IMR-90 (cell line): ENCODE results near the gene TIAM2. TPM values are rescaled to one million over a fixed set of nuclear protein-coding genes. Genes with fewer than 3 reads are reported as not detected.

Source experiments
- ATAC-seq: fragments of 200-7000 bp; cut with Tn5 transposase; 2 replicates; pipeline ENCODE4 v1.9.1; 2020; ENCODE audit warnings: low read depth, mild to moderate bottlenecking, moderate library complexity
- BruUV-seq: library from RNA; stranded (reverse); fragments of 400-500 nt; replicated peaks from 2 replicates; lab custom pipeline; 2021; lab: Mats Ljungman, UMichigan
- CTCF ChIA-PET: fragments of 300-600 bp; formaldehyde crosslinking; extraction: SDS; loops from one replicate; lab custom pipeline; 2021; ENCODE audit warnings: antibody characterized with exemption; lab: Yijun Ruan, JAX
- POLR2A ChIA-PET: fragments of 300-600 bp; sonication (Branson Sonifier 250); formaldehyde crosslinking; loops from one replicate; lab custom pipeline; 2022; ENCODE audit warnings: antibody characterized with exemption; ENCODE audit not compliant: unreplicated experiment; lab: Charles Lee
- DNase-seq: peaks from one replicate; pipeline ENCODE4 v3.0.0; 2013
- H2AFZ ChIP-seq: replicated peaks from 2 replicates; pipeline ENCODE3; 2013; ENCODE audit warnings: low read length, mild to moderate bottlenecking; ENCODE audit not compliant: poor library complexity
- H2AK5ac ChIP-seq: 2 replicates; pipeline ENCODE4 v1.6.1; 2013; ENCODE audit warnings: low read depth, low read length, inconsistent platforms
- H2AK9ac ChIP-seq: replicated peaks from 2 replicates; pipeline ENCODE3; 2013; ENCODE audit warnings: mild to moderate bottlenecking, low read depth, low read length, moderate library complexity; ENCODE audit not compliant: poor library complexity
- H2BK120ac ChIP-seq: 2 replicates; pipeline ENCODE4 v1.6.1; 2013; ENCODE audit warnings: low read depth, low read length, inconsistent platforms
- H2BK15ac ChIP-seq: 3 replicates; pipeline ENCODE4 v1.6.1; 2013; ENCODE audit warnings: low read depth, low read length, inconsistent platforms
- H2BK20ac ChIP-seq: 2 replicates; pipeline ENCODE4 v1.6.1; 2013; ENCODE audit warnings: low read depth, mild to moderate bottlenecking, inconsistent platforms, low read length, moderate library complexity
- H2BK5ac ChIP-seq: 2 replicates; pipeline ENCODE4 v1.6.1; 2013; ENCODE audit warnings: mild to moderate bottlenecking, low read depth, low read length, inconsistent platforms; ENCODE audit not compliant: poor library complexity, severe bottlenecking
- H3K14ac ChIP-seq: replicated peaks from 2 replicates; pipeline ENCODE4 v1.6.1; 2013; ENCODE audit warnings: low read depth, low read length, inconsistent platforms
- H3K18ac ChIP-seq: 2 replicates; pipeline ENCODE4 v1.6.1; 2013; ENCODE audit warnings: low read depth, low read length, control low read depth
- H3K23ac ChIP-seq: 2 replicates; pipeline ENCODE4 v1.6.1; 2013; ENCODE audit warnings: low read depth, low read length, inconsistent platforms
- H3K27ac ChIP-seq: 2 replicates; pipeline ENCODE4 v1.5.1; 2013; ENCODE audit warnings: mild to moderate bottlenecking, control low read depth, low read length; ENCODE audit not compliant: insufficient read depth
- H3K27me3 ChIP-seq: 2 replicates; pipeline ENCODE4 v1.6.1; 2013; ENCODE audit warnings: low read length; ENCODE audit not compliant: control insufficient read depth, insufficient read depth
- H3K36me3 ChIP-seq: 2 replicates; pipeline ENCODE4 v1.6.1; 2013; ENCODE audit warnings: low read length, mixed read lengths; ENCODE audit not compliant: control insufficient read depth, insufficient read depth
- H3K4ac ChIP-seq: 2 replicates; pipeline ENCODE4 v1.6.1; 2013; ENCODE audit warnings: low read depth, low read length, inconsistent platforms
- H3K4me1 ChIP-seq: 2 replicates; pipeline ENCODE4 v1.6.1; 2013; ENCODE audit warnings: low read length, mixed read lengths; ENCODE audit not compliant: control insufficient read depth, insufficient read depth
- H3K4me2 ChIP-seq: 2 replicates; pipeline ENCODE4 v1.6.1; 2013; ENCODE audit warnings: low read depth, mild to moderate bottlenecking, control low read depth, low read length, moderate library complexity
- H3K4me3 ChIP-seq: 2 replicates; pipeline ENCODE4 v1.5.1; 2013; ENCODE audit warnings: low read depth, mild to moderate bottlenecking, control low read depth, low read length, moderate library complexity; ENCODE audit not compliant: insufficient read depth
- H3K56ac ChIP-seq: 2 replicates; pipeline ENCODE4 v1.6.1; 2013; ENCODE audit warnings: low read length, inconsistent platforms; ENCODE audit not compliant: insufficient read depth; ENCODE audit errors: extremely low read depth
- H3K79me1 ChIP-seq, 2 experiments: 2 replicates each; pipeline ENCODE4 v1.6.1; 2013; ENCODE audit warnings: low read length in 2 of 2, inconsistent platforms in 1 of 2, low read depth in 1 of 2
- H3K9ac ChIP-seq: 2 replicates; pipeline ENCODE4 v1.6.1; 2013; ENCODE audit warnings: low read depth, low read length, control low read depth
- H3K9me1 ChIP-seq: 2 replicates; pipeline ENCODE4 v1.6.1; 2013; ENCODE audit warnings: low read length, inconsistent platforms; ENCODE audit not compliant: insufficient read depth
- H3K9me3 ChIP-seq: 2 replicates; pipeline ENCODE4 v1.6.1; 2013; ENCODE audit warnings: low read length; ENCODE audit not compliant: control insufficient read depth, insufficient read depth
- H4K20me1 ChIP-seq: 2 replicates; pipeline ENCODE4 v1.6.1; 2013; ENCODE audit warnings: low read length, inconsistent platforms; ENCODE audit not compliant: insufficient read depth
- H4K5ac ChIP-seq: 2 replicates; pipeline ENCODE4 v1.6.1; 2013; ENCODE audit warnings: mild to moderate bottlenecking, low read depth, low read length, control low read depth
- H4K8ac ChIP-seq, 2 experiments: 2 replicates each; pipeline ENCODE4 v1.6.1; 2013; ENCODE audit warnings: low read depth in 2 of 2, low read length in 2 of 2, control low read depth in 1 of 2, inconsistent platforms in 1 of 2
- H4K91ac ChIP-seq: 2 replicates; pipeline ENCODE4 v1.6.1; 2013; ENCODE audit warnings: low read depth, low read length, inconsistent platforms; ENCODE audit not compliant: insufficient read depth
- BHLHE40 ChIP-seq: fragments of 150-350 bp; IDR thresholded peaks from 2 replicates; pipeline ENCODE4 v1.6.1; 2016; ENCODE audit warnings: mild to moderate bottlenecking, low read depth, low read length
- CEBPB ChIP-seq: IDR thresholded peaks from 2 replicates; pipeline ENCODE4 v1.6.1; 2012; ENCODE audit warnings: low read depth, low read length, improper control_type of control experiment
- CHD1 ChIP-seq: IDR thresholded peaks from 2 replicates; pipeline ENCODE4 v1.6.1; 2012; ENCODE audit warnings: low read depth, low read length, improper control_type of control experiment
- NFE2L2 ChIP-seq: fragments of 150-350 bp; IDR thresholded peaks from 2 replicates; pipeline ENCODE4 v1.6.1; 2016; ENCODE audit warnings: low read depth, mild to moderate bottlenecking, low read length
- POLR2A ChIP-seq: IDR thresholded peaks from 2 replicates; pipeline ENCODE4 v1.6.1; 2012; ENCODE audit warnings: mild to moderate bottlenecking, low read depth, low read length
- RCOR1 ChIP-seq: IDR thresholded peaks from 2 replicates; pipeline ENCODE4 v1.6.1; 2012; ENCODE audit warnings: mild to moderate bottlenecking, low read length, improper control_type of control experiment; ENCODE audit not compliant: insufficient replicate concordance
- SMC3 ChIP-seq: fragments of 150-350 bp; IDR thresholded peaks from 2 replicates; pipeline ENCODE4 v1.6.1; 2016; ENCODE audit warnings: low read depth, mild to moderate bottlenecking, antibody characterized with exemption, low read length, moderate library complexity
- WGBS, 2 experiments: methylation state at CpG; one replicate each; pipeline versions ENCODE4 v1.1.5 to v1.1.7; 2013; ENCODE audit warnings: missing lambda C conversion rate in 2 of 2; ENCODE audit not compliant: insufficient read length in 1 of 2; ENCODE audit errors: extremely low coverage in 2 of 2; 5-methylcytosine and 5-hydroxymethylcytosine counted together
- dilution Hi-C: fragments of 300-500 bp; cut with HindIII; formaldehyde crosslinking; loops from one replicate; pipeline ENCODE4 v1.14.3; 2018; ENCODE audit warnings: low sequenced_read_pairs; ENCODE audit not compliant: unreplicated experiment
- in situ Hi-C: fragments of 300-500 bp; cut with MboI; formaldehyde crosslinking; loops from 3 replicates; pipeline ENCODE4 v1.14.3; 2019; ENCODE audit warnings: low sequenced_read_pairs, inconsistent platforms, mixed read lengths
- intact Hi-C: fragments of 100-400 bp; cut with micrococcal nuclease; formaldehyde crosslinking; loops from 2 replicates; pipeline ENCODE4 v1.10.0; 2022
- polyA plus RNA-seq, 3 experiments: library from polyadenylated mRNA; depleted of rRNA; stranded (reverse); fragments of >200 nt; gene quantifications; 2 replicates each; pipeline ENCODE4 v1.2.3, GENCODE V29; 2012; ENCODE audit warnings: low replicate concordance in 1 of 3
- total RNA-seq: library from RNA; depleted of rRNA; stranded (reverse); fragments of >200 nt; gene quantifications from 2 replicates; pipeline ENCODE4 v1.2.3, GENCODE V29; 2012

TIAM2 gene
- total and polyA plus RNA-seq, 2 of the 4 experiments (the other 2 are of a cell fraction) = 3.1 to 4.7 TPM

DNA sequence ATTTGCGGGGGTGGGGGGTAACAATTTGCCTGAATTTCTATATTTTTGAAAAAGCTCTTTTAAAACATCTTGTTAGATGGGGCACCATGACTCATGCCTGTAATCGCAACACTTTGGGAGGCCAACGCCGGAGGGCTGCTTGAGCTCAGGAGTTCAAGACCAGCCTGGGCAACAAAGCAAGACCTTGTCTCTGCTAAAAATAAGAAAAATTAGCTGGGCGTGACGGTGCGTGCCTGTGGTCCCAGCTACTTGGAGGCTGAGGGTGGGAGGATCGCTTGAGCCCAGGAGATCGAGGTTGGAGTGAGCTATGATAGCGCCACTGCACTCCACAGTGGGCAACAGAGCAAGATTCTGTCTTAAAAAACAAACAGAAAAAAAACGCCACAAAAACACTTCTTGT is 41.5 kb upstream of the TIAM2 start (continued):
- TF ChIP-seq RCOR1 (no peak), CHD1 (no peak), SMC3 (no peak), POLR2A (no peak), BHLHE40 (no peak)

DNA sequence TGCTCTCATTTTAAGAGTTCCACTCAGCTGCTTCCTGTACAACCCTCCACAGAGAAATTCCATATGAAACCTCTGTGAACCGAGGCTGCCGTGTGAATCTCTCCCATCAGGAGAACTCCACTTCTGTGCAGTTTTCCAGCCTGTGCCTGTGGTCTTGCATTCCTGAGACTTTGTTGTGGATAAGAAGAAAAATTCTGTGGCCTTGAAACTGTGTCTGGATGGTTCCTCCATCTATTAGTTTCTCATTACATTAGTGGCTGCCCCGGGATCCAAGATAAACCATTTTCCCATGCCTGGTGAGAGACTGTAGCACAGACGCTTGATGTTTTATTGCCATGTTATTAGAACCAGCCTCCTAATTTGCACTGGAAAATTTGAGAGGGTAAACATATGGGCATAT is 40.8 kb upstream of the TIAM2 start:
- no peaks in the 10 kb centered on the region for H4K20me1 ChIP-seq
- no peak for TF ChIP-seq NFE2L2
- TF ChIP-seq CEBPB = no peak
- no peak for TF ChIP-seq CHD1
- H2BK5ac ChIP-seq = no peak overlapping the region
- no CpG with 5 or more reads among the region's 4 CpGs for WGBS, 2 experiments
- in situ Hi-C loops = no loop called here
- no peak overlapping the region for H2BK15ac ChIP-seq
- no peak overlapping the region for H3K56ac ChIP-seq
- H4K91ac ChIP-seq = no peak overlapping the region
- DNase-seq (no peak), ATAC-seq (no peak)
- ChIA-PET POLR2A (no interaction called here), CTCF (no interaction called here)
- no peak overlapping the region for H3K9ac ChIP-seq
- no peaks in the 10 kb centered on the region for H3K27me3 ChIP-seq
- no peak overlapping the region for H3K23ac ChIP-seq
- no peak overlapping the region for H3K4me2 ChIP-seq
- H3K9me3 ChIP-seq = no peaks in the 10 kb centered on the region
- H2BK120ac ChIP-seq = no peak overlapping the region
- BruUV-seq = no TSS peak
- no peak overlapping the region for H3K14ac ChIP-seq
- intact Hi-C loops = no loop called here
- no peak overlapping the region for H3K4ac ChIP-seq
- H2AK9ac ChIP-seq = no peak overlapping the region
- dilution Hi-C loops = no loop called here
- no peak overlapping the region for H3K18ac ChIP-seq
- H2BK20ac ChIP-seq = no peak overlapping the region
- no peak overlapping the region for H4K5ac ChIP-seq
- H4K8ac ChIP-seq = no peak overlapping the region
- H3K4me1 ChIP-seq = no peaks in the 10 kb centered on the region
- no peak overlapping the region for H2AFZ ChIP-seq
- H2AK5ac ChIP-seq = no peak overlapping the region
- H3K27ac ChIP-seq = no peak overlapping the region
- H3K4me3 ChIP-seq = no peak overlapping the region
- peaks cover 4% of the 10 kb centered on the region; the same call in 1 of the 2 replicates for H3K36me3 ChIP-seq
- H3K9me1 ChIP-seq = no peaks in the 10 kb centered on the region
- no peaks in the 10 kb centered on the region for H3K79me1 ChIP-seq
